ENCODE results near the gene THUMPD3.
A peak's percentile ranks its signal among the peaks of the same experiment; 100 is the strongest.

THUMPD3 gene

DNA sequence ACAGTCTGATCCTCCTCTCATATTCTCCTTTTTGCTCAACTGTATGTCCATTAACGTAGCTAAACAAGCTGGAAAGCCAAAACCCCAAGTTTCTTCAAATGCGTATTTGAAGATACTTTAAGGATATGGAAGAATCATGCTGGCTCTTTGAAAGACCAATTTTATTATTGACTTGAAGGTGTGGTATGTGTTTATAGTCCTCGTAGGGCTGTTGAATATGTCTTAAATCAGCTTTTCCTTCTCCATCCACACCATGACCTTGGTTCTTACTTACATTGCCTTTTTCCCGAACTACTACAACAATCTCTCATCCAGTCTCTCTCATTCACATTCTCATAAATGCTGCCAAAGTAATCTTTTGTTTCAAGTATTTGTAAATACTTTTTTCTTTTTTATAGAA lies 19.7 kb upstream of the THUMPD3 start:
- DNase-seq (ENCODE audit: low read depth) = no peak
- TF ChIP-seq, protein P1, sequence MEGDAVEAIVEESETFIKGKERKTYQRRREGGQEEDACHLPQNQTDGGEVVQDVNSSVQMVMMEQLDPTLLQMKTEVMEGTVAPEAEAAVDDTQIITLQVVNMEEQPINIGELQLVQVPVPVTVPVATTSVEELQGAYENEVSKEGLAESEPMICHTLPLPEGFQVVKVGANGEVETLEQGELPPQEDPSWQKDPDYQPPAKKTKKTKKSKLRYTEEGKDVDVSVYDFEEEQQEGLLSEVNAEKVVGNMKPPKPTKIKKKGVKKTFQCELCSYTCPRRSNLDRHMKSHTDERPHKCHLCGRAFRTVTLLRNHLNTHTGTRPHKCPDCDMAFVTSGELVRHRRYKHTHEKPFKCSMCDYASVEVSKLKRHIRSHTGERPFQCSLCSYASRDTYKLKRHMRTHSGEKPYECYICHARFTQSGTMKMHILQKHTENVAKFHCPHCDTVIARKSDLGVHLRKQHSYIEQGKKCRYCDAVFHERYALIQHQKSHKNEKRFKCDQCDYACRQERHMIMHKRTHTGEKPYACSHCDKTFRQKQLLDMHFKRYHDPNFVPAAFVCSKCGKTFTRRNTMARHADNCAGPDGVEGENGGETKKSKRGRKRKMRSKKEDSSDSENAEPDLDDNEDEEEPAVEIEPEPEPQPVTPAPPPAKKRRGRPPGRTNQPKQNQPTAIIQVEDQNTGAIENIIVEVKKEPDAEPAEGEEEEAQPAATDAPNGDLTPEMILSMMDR (IDR thresholded peaks at IDR 0.05; ENCODE audit: insufficient read depth, low read depth, low read length, missing control alignments) = no peak
- H3K4me3 ChIP-seq (ENCODE audit: low read depth, low read length) = no peak overlapping the region

DNA sequence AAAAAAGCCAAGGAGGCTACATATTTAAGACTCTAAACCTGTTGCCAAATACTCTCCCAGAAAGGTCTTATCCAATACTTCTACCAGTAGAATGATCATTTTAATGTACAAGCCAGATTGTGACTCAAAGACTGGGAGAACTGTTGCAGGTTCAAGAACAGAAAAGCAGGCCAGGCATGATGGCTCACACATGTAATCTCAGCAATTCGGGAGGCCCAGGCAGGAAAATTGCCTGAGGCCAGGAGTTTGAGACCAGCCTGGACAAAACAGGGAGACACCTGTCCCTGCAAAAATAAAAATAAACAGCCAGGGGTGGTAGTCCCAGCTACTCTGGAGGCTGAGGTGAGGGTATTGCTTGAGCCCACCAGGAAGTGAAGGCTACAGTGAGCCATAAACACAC lies 17.8 kb upstream of the THUMPD3 start:
- TF ChIP-seq, protein P1 (IDR thresholded peaks at IDR 0.05; ENCODE audit: insufficient read depth, low read depth, low read length, missing control alignments) = no peak
- no peak overlapping the region for H3K4me3 ChIP-seq (ENCODE audit: low read depth, low read length)
- DNase-seq (ENCODE audit: low read depth) = no peak

DNA sequence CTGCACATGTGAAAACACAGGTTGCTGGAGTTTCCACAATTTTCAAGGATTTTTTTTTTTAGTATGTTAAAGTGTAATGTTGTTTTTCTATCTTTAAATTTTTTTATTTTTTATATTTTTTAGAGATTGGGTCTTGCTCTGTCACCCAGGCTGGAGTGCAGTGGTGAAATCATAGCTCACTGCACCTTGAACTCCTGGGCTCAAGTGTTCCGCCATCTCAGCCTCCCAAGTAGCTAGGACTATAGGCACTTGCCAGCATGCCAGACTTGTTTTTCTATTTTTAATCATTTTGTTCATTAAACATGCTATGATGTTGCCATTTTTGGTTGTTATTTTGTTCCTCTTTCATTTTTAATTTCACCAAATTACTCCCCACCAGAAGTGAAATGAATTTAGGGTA lies 16.7 kb upstream of the THUMPD3 start:
- TF ChIP-seq, protein P1 (IDR thresholded peaks at IDR 0.05; ENCODE audit: insufficient read depth, low read depth, low read length, missing control alignments) = no peak
- no peak for DNase-seq (ENCODE audit: low read depth)
- no peak overlapping the region for H3K4me3 ChIP-seq (ENCODE audit: low read depth, low read length)

DNA sequence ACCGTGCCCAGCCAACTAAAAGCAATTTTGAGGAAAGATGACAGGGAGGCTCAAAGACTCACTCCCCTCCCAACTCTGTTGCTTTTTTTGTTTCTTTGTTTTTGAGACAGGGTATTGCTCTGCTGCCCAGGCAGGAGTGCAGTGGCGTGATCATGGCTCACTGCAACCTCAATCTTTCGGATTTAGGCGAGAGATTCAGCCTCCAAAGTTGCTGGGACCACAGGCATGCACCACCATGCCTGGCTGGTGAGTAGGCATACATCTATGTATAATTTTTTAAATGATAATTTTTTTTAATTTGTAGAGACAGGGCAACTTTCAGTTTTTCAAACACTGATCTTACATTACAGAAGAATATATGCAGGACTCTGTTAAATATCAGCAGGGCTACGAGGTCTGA lies 15.8 kb upstream of the THUMPD3 start:
- no peak overlapping the region for H3K4me3 ChIP-seq (ENCODE audit: low read depth, low read length)
- no peak for DNase-seq (ENCODE audit: low read depth)
- TF ChIP-seq, protein P1 (IDR thresholded peaks at IDR 0.05; ENCODE audit: insufficient read depth, low read depth, low read length, missing control alignments) = no peak

DNA sequence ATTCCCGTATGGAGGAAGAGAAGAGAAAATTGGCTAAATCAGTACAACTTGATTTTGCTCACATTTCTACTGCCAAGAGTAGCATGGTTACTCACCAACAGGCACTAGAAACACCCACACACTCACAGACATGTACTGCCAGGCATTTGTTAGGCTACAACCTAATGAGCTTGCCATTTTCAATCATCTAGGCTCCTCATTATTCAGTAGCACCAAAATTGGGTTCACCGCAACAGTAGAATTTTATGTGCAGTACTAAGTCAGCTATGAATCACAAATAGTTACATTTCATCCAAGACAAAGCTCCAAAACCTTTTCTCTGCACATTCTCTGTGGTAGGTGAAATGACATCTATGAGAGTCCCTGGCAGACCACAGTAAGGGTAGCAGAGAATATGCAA lies 15.0 kb upstream of the THUMPD3 start:
- H3K4me3 ChIP-seq (ENCODE audit: low read depth, low read length) = no peak overlapping the region
- TF ChIP-seq, protein P1 (IDR thresholded peaks at IDR 0.05; ENCODE audit: insufficient read depth, low read depth, low read length, missing control alignments) = no peak
- DNase-seq (ENCODE audit: low read depth) = no peak

DNA sequence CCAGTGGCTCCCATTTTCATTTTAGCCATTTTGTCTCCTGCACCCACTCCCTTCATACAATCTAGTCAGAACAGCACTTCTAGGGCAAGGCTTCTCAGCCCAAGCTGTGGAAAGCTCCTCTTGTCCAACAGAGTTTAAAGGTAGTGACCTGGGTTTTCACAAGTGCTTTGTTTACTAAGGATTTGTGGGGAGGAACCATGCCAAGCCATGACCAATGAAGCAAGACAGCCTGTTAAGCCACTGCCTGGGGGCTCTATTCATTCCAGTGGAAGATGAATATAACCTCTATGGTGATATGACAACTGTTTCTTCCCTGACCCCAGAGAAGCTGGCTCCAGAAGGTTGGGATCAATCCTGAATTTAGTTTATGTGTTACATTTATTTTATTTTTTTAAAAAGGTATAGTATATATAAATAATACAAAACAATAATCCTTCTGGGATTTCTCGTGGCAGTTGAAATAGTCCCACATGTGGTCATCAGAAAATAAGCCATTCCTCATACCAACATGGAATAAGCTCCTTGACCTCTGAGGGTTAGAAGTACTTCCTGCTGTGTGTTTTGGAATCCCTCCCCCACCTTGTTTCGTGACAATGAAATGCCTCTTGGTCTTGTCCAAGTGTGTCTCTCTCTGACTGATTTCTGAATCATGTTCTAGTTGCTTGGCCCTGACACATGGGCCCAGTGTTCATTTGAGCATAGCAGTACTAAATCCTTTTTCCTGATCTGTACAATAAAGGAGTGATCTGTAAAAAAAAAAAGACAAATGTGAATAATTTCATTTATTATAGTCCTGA lies 13.3 kb upstream of the THUMPD3 start:
- TF ChIP-seq, protein P1 (IDR thresholded peaks at IDR 0.05; ENCODE audit: insufficient read depth, low read depth, low read length, missing control alignments) = no peak
- peak; percentile 47 for DNase-seq (ENCODE audit: low read depth)
- H3K4me3 ChIP-seq (ENCODE audit: low read depth, low read length) = no peak overlapping the region

DNA sequence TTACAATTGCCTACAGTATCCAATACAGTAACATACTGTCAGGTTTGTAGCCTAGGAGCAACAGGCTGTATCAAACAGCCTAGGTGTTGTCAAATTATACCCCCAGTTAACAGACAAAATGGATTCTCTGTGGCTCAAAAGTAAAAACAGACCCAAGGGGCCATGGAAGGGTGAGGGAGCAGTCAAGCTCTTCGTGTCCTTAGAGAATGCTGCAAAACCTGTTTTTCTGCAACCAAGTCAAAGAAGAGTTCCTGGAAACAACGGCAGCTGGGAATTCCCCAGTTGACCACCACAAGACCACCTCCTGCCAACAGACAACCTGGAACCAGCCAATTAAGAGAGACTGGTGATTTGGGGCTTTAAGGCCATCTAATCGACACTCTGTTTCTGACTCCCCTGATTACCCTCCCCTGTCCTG lies 11.1 kb upstream of the THUMPD3 start:
- TF ChIP-seq, protein P1 (IDR thresholded peaks at IDR 0.05; ENCODE audit: insufficient read depth, low read depth, low read length, missing control alignments) = no peak
- no peak overlapping the region for H3K4me3 ChIP-seq (ENCODE audit: low read depth, low read length)
- DNase-seq (ENCODE audit: low read depth) = no peak
